ENCODE results near the gene PBXIP1. TPM values are rescaled to one million over a fixed set of nuclear protein-coding genes. Genes with fewer than 3 reads are reported as not detected.
A peak's percentile ranks its signal among the peaks of the same experiment; 100 is the strongest.

Gene PBXIP1
- total and polyA plus RNA-seq, 2 of the 13 experiments (the other 11 are each of a cell fraction or from before 2014, with no cell fraction given) = 16.3 to 31.9 TPM

- peak; percentile 55; the same call in 1 of the 2 replicates for TF ChIP-seq DRAP1 (CRISPR knock-in tag; IDR thresholded peaks at IDR 0.05)
- peak; percentile 58 for TF ChIP-seq ELF1 (CRISPR knock-in tag; IDR thresholded peaks at IDR 0.05)
- TF ChIP-seq GABPB1 (CRISPR knock-in tag; IDR thresholded peaks at IDR 0.05) = peak; percentile 42; the same call in 1 of the 2 replicates
- no peak for TF ChIP-seq IKZF4 (CRISPR knock-in tag; IDR thresholded peaks at IDR 0.05; ENCODE audit: borderline replicate concordance, low read depth, not compliant biosample characterization)
- no peak for TF ChIP-seq SPEN (CRISPR knock-in tag; IDR thresholded peaks at IDR 0.05; ENCODE audit: low read depth)
- TF ChIP-seq ATF7 (IDR thresholded peaks at IDR 0.05) = no peak
- TF ChIP-seq ATF7 (CRISPR knock-in tag; IDR thresholded peaks at IDR 0.05) = no peak
- no peak for TF ChIP-seq ZSCAN29 (CRISPR knock-in tag; conservative IDR thresholded peaks at IDR 0.05)
- peak; percentile 22 for TF ChIP-seq PHF5A (CRISPR knock-in tag; IDR thresholded peaks at IDR 0.05; ENCODE audit: low read depth, unreplicated experiment)
- TF ChIP-seq ETV5 (CRISPR knock-in tag; IDR thresholded peaks at IDR 0.05; ENCODE audit: borderline replicate concordance) = peak; percentile 80
- peak; percentile 18; the same call in 1 of the 2 replicates for TF ChIP-seq RCOR2 (CRISPR knock-in tag; IDR thresholded peaks at IDR 0.05)
- TF ChIP-seq MXD1 (CRISPR knock-in tag; IDR thresholded peaks at IDR 0.05) = no peak
- peak; percentile 91 for TF ChIP-seq FOXK2 (IDR thresholded peaks at IDR 0.05)
- TF ChIP-seq SP1 (IDR thresholded peaks at IDR 0.05) = no peak
- no peak for TF ChIP-seq SP1 (CRISPR knock-in tag; IDR thresholded peaks at IDR 0.05)
- TF ChIP-seq MTA1 (CRISPR knock-in tag; IDR thresholded peaks at IDR 0.05; ENCODE audit: borderline replicate concordance) = no peak
- no peak for TF ChIP-seq ZNF431 (CRISPR knock-in tag; IDR thresholded peaks at IDR 0.05; ENCODE audit: borderline replicate concordance, low read depth)
- no peak for TF ChIP-seq PLRG1 (conservative IDR thresholded peaks at IDR 0.05)
- no peak for TF ChIP-seq NFAT5 (CRISPR knock-in tag; IDR thresholded peaks at IDR 0.05)
- no peak for TF ChIP-seq ATF4 (CRISPR knock-in tag; IDR thresholded peaks at IDR 0.05)
- peak; percentile 84 for TF ChIP-seq RFX3 (CRISPR knock-in tag; IDR thresholded peaks at IDR 0.05)
- no peak for TF ChIP-seq ZNF251 (CRISPR knock-in tag; IDR thresholded peaks at IDR 0.05)
- no peak for TF ChIP-seq ZSCAN30 (CRISPR knock-in tag; IDR thresholded peaks at IDR 0.05)
- no peak for TF ChIP-seq RBFOX2 (IDR thresholded peaks at IDR 0.05; ENCODE audit: low read depth, low read length)
- TF ChIP-seq ZNF317 (CRISPR knock-in tag; IDR thresholded peaks at IDR 0.05) = no peak
- TF ChIP-seq MEIS1 (CRISPR knock-in tag; IDR thresholded peaks at IDR 0.05; ENCODE audit: borderline replicate concordance) = no peak
Observed at GRCh38 chr1:154955039-154955717, 721 bp downstream of the PBXIP1 start (continued).
